GM23338 (cell line): ENCODE results near the gene DTHD1.

Experiments used
- CREB1 ChIP-seq: fragments of 250-450 bp; sonication (Bioruptor Pico); IDR thresholded peaks from 2 replicates; pipeline ENCODE4 v1.5.0; 2020; ENCODE audit warnings: low read depth, mild to moderate bottlenecking, moderate library complexity
- EZH2 ChIP-seq: fragments of 200-600 bp; sonication (generic); IDR thresholded peaks from one replicate; pipeline ENCODE4 v1.8.0; 2017; ENCODE audit warnings: antibody characterized with exemption, mild to moderate bottlenecking, low read depth; ENCODE audit not compliant: unreplicated experiment
- POLR2AphosphoS5 ChIP-seq: IDR thresholded peaks from 2 replicates; pipeline ENCODE4 v1.6.1; 2016; ENCODE audit warnings: antibody characterized with exemption, low read depth
- STAT1 ChIP-seq: IDR thresholded peaks from one replicate; pipeline ENCODE4 v1.6.1; 2016; ENCODE audit warnings: antibody characterized with exemption; ENCODE audit not compliant: unreplicated experiment
- TF ChIP-seq, protein P1 (sequence below), 2 experiments: fragments of 200-600 bp in 1 of 2; sonication (generic) in 1 of 2; conservative IDR thresholded peaks; 2 replicates each; pipeline versions ENCODE4 v1.5.1 to v1.6.1; 2016 to 2017; ENCODE audit warnings: antibody characterized with exemption in 2 of 2, low read depth in 2 of 2, mild to moderate bottlenecking in 2 of 2, moderate library complexity in 1 of 2

GRCh38 chr4:36330796-36331195 is 49.4 kb downstream of the DTHD1 start:
- TF ChIP-seq, protein P1, sequence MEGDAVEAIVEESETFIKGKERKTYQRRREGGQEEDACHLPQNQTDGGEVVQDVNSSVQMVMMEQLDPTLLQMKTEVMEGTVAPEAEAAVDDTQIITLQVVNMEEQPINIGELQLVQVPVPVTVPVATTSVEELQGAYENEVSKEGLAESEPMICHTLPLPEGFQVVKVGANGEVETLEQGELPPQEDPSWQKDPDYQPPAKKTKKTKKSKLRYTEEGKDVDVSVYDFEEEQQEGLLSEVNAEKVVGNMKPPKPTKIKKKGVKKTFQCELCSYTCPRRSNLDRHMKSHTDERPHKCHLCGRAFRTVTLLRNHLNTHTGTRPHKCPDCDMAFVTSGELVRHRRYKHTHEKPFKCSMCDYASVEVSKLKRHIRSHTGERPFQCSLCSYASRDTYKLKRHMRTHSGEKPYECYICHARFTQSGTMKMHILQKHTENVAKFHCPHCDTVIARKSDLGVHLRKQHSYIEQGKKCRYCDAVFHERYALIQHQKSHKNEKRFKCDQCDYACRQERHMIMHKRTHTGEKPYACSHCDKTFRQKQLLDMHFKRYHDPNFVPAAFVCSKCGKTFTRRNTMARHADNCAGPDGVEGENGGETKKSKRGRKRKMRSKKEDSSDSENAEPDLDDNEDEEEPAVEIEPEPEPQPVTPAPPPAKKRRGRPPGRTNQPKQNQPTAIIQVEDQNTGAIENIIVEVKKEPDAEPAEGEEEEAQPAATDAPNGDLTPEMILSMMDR (conservative IDR thresholded peaks at IDR 0.05; ENCODE audit: low read depth in 2 of 2): no peak
- TF ChIP-seq EZH2: no peak
- no peak for TF ChIP-seq CREB1 (CRISPR knock-in tag)
- no peak for TF ChIP-seq POLR2AphosphoS5
- no peak for TF ChIP-seq STAT1
